Cardiac ventricle fibroblast (primary cell): ENCODE data around the gene IL17REL. TPM values are rescaled to one million over a fixed set of nuclear protein-coding genes. Genes with fewer than 3 reads are reported as not detected.

Source experiments
- total RNA-seq: library from RNA; depleted of rRNA; stranded (reverse); fragments of >200 nt; gene quantifications from 2 replicates; pipeline ENCODE4 v1.2.3, GENCODE V29; 2015

The IL17REL gene
- total RNA-seq, result not detected in 2 replicates

DNA sequence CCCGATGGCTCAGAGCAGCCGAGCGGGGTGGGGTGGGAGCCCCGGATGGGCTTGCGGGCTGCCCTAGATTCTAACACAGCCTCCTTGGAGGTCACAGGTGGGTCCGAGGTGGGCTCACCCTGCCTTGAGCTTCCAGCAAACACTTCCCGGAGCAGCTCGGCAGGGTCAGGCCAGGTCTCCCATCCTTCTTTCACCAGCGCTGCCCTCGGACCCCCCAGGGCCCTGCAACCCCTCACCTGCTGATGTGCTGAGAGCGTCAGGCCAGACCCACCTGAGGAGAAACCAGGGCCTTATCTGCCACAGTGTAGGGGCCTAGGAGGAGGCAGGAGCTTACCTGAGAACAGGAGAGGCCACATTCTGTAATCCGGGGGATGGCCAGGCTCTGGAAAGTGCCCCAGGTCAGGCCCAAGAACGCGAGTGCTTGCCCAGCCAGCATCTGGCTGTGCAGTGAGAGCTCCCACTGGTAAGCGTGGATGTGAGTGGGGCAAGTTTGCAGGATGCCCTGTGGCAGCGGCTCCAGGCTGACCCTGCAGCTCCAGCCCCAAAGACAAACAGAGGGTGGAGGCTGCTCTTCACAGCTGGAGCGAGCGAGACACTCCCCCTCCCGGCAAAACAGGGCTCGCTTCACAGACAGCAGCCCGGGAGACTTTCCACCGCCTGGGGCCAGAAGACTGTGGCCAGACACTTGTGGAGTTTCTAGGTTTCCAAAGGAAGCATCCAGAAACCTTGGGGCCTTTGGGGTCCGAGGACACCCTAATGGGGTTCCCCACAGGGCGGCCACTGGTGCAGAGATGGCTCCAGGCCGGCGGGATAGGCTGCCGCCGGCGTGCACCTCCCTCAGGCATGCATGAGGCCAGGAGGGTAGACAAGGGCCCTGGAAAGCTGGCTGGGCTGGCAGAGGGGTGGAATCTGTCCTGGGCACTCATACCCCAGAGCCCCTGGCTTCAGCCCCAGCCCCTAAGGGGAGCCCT lies at the start of gene IL17REL:
IL17REL (minus strand) TSS at position 555 of the 971 bp plus-strand sequence; CDS start at position 436, 119 bp downstream.

GRCh38 chr22:50058061-50058905 lies 45.7 kb upstream of the IL17REL start, which contains the start of gene TTLL8:
TSS of gene TTLL8 (minus strand) at chr22:50058298.

DNA sequence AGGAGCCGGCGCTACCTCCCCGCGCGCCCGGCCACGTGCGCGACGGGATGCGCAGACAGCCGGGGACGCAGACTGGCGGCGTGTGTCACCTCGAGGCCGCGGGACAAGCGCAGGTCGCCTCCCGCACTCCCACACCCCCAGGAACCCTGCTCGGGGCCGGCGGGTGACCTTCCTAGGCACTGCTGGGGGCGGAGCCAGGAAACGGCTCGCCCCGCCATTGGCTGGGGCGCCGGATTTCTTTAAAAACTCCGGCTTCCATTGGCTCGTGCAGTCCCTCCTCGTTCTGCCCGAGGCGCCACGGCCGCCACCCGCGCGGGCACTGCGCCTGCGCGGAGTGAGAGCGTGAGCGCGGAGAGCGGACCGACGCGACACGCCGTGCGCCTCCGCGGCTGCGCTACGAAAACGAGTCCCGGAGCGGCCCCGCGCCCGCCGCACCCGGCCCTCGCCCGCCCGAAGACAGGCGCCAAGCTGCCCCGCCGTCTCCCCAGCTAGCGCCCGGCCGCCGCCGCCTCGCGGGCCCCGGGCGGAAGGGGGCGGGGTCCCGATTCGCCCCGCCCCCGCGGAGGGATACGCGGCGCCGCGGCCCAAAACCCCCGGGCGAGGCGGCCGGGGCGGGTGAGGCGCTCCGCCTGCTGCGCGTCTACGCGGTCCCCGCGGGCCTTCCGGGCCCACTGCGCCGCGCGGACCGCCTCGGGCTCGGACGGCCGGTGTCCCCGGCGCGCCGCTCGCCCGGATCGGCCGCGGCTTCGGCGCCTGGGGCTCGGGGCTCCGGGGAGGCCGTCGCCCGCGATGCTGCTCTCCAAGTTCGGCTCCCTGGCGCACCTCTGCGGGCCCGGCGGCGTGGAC lies 52.2 kb downstream of the IL17REL start, which contains the start of gene PIM3:
PIM3 (plus strand) TSS at position 614 of the 846 bp plus-strand sequence; CDS start at position 790, 176 bp downstream.

Other genes starting within 250 kb of the IL17REL start
- 20.8 and 26.5 TPM in 2 replicates for gene BRD1, start 184.9 kb downstream of the IL17REL start, total RNA-seq
- 7.1 and 9.0 TPM in 2 replicates for gene ZBED4, start 158.9 kb downstream of the IL17REL start, total RNA-seq
- gene ALG12, start 94.3 kb downstream of the IL17REL start, total RNA-seq, result 14.9 and 20.5 TPM in 2 replicates
- 55.3 and 57.2 TPM in 2 replicates for gene CRELD2, start 94.1 kb downstream of the IL17REL start, total RNA-seq
- 24.8 and 26.5 TPM in 2 replicates for gene PIM3, start 52.0 kb downstream of the IL17REL start, total RNA-seq
- gene TTLL8, start 45.5 kb upstream of the IL17REL start, total RNA-seq, result not detected in 2 replicates
- 0.54 and 0.87 TPM in 2 replicates for gene MLC1, start 72.7 kb upstream of the IL17REL start, total RNA-seq
- gene MOV10L1, start 77.2 kb upstream of the IL17REL start, total RNA-seq, result 0.39 and 0.56 TPM in 2 replicates
- 2.6 and 2.7 TPM in 2 replicates for gene PANX2, start 158.0 kb upstream of the IL17REL start, total RNA-seq
- 19.4 and 22.1 TPM in 2 replicates for gene TRABD, start 173.1 kb upstream of the IL17REL start, total RNA-seq
- 18.1 and 21.4 TPM in 2 replicates for gene SELENOO, start 188.2 kb upstream of the IL17REL start, total RNA-seq
- gene TUBGCP6, start 232.3 kb upstream of the IL17REL start, total RNA-seq, result 16.3 and 17.3 TPM in 2 replicates
- gene HDAC10, start 238.5 kb upstream of the IL17REL start, total RNA-seq, result 29.0 and 29.2 TPM in 2 replicates
- 24.5 and 31.3 TPM in 2 replicates for gene MAPK12, start 248.9 kb upstream of the IL17REL start, total RNA-seq